ENCODE results near the gene C4orf51. TPM values are rescaled to one million over a fixed set of nuclear protein-coding genes. Genes with fewer than 3 reads are reported as not detected.

Gene C4orf51
- total RNA-seq, 1 donor from 2014 or later = not detected

DNA sequence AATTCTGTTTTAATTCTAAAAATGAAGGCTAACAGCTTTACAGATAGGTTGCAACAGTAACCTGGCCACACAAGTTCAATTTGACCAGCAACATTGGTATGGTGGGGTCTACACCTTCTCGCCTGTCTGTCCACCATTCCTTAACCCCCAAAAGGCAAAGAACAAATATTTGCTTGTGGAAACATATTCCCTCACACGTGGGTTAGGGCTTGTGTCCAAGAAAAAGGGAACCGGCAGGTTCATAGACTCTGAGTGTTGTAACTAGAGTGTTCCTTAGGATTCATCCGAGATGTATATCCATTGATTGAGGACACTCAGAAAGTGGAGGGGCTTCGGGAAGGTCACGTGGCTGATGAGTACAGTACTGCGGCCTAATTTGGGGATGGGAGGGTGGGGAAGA is 54.1 kb downstream of the C4orf51 start:
- H3K4me1 ChIP-seq = peaks cover 13 to 32% of the 10 kb centered on the region in 2 donors
- no peaks in the 10 kb centered on the region for H3K9me3 ChIP-seq

GRCh38 chr4:145734576-145735346 is 54.8 kb downstream of the C4orf51 start:
- Histone ChIP-seq H3K9me3 (no peaks in the 10 kb centered on the region), H3K27me3 (no peaks in the 10 kb centered on the region), H3K4me1 (peaks cover 13 to 32% of the 10 kb centered on the region in 2 donors), H3K4me3 (peak overlapping the region; percentile 32 to 77), H3K36me3 (no peaks in the 10 kb centered on the region), H3K27ac (peak overlapping the region; percentile 99)
- intact Hi-C loops (cut with DNase I) = loop anchor here (2.0 to 5.0 kb wide), 5 partner anchors 70 to 788 kb away; partner anchors contain the start of genes LSM6, OTUD4 and SLC10A7
- DNase-seq (ENCODE audit: low spot score in 2 of 2) = peak; percentile 74 to 98
- TF ChIP-seq CTCF (IDR thresholded peaks at IDR 0.05) = no peak

More for the DNA sequence above, 54.1 kb downstream of the C4orf51 start:
- Histone ChIP-seq H3K27ac (peak overlapping the region; percentile 99), H3K4me3 (peak overlapping the region in 1 of 2 donors; percentile 77), H3K36me3 (no peaks in the 10 kb centered on the region), H3K27me3 (no peaks in the 10 kb centered on the region)
- intact Hi-C loops (cut with DNase I) = loop anchor here (2.0 to 5.0 kb wide), 5 partner anchors 71 to 788 kb away; partner anchors contain the start of genes LSM6, OTUD4 and SLC10A7
- no peak for TF ChIP-seq CTCF (IDR thresholded peaks at IDR 0.05)
- DNase-seq (ENCODE audit: low spot score in 2 of 2) = no peak

GRCh38 chr4:145735347-145735675 is 55.4 kb downstream of the C4orf51 start:
- Histone ChIP-seq H3K27ac (peak overlapping the region; percentile 99), H3K36me3 (no peaks in the 10 kb centered on the region), H3K9me3 (no peaks in the 10 kb centered on the region), H3K4me1 (peaks cover 13 to 32% of the 10 kb centered on the region in 2 donors), H3K27me3 (no peaks in the 10 kb centered on the region), H3K4me3 (peak overlapping the region; percentile 32 to 77)
- intact Hi-C loops (cut with DNase I) = loop anchor here (2.0 kb wide), 3 partner anchors 69 to 555 kb away; partner anchors contain the start of gene OTUD4
- no peak for TF ChIP-seq CTCF (IDR thresholded peaks at IDR 0.05)
- DNase-seq (ENCODE audit: low spot score in 2 of 2) = peak in 1 of 2 donors; percentile 75

GRCh38 chr4:145735827-145736226 is 55.9 kb downstream of the C4orf51 start:
- no peaks in the 10 kb centered on the region for H3K27me3 ChIP-seq
- H3K4me3 ChIP-seq = no peak overlapping the region
- no peaks in the 10 kb centered on the region for H3K36me3 ChIP-seq
- peak overlapping the region; percentile 99 for H3K27ac ChIP-seq
- no peaks in the 10 kb centered on the region for H3K9me3 ChIP-seq
- DNase-seq (ENCODE audit: low spot score in 2 of 2) = no peak
- no peak for TF ChIP-seq CTCF (IDR thresholded peaks at IDR 0.05)
- intact Hi-C loops (cut with DNase I) = loop anchor here (2.0 kb wide), 6 partner anchors 69 to 1367 kb away; partner anchors contain the start of genes MMAA and OTUD4
- peaks cover 13 to 32% of the 10 kb centered on the region in 2 donors for H3K4me1 ChIP-seq

- no peak for TF ChIP-seq CTCF (IDR thresholded peaks at IDR 0.05)
- Histone ChIP-seq H3K36me3 (no peaks in the 10 kb centered on the region), H3K27ac (peak overlapping the region; percentile 99), H3K9me3 (no peaks in the 10 kb centered on the region), H3K27me3 (no peaks in the 10 kb centered on the region), H3K4me1 (peaks cover 13 to 32% of the 10 kb centered on the region in 2 donors), H3K4me3 (no peak overlapping the region)
- DNase-seq (ENCODE audit: low spot score in 2 of 2) = peak; percentile 27 to 92
- intact Hi-C loops (cut with DNase I) = loop anchor here (2.0 kb wide), 3 partner anchors 118 to 1366 kb away; partner anchors contain the start of gene MMAA
Observed at GRCh38 chr4:145736241-145736831, 56.4 kb downstream of the C4orf51 start.
